K562 (cell line): ENCODE measurements around the gene CYB561A3. TPM values are rescaled to one million over a fixed set of nuclear protein-coding genes. Genes with fewer than 3 reads are reported as not detected.

ENCODE experiments used
- CHD7 ChIP-seq: fragments of 200-600 bp; sonication (generic); IDR thresholded peaks from one replicate; pipeline ENCODE4 v1.6.1; 2012; ENCODE audit warnings: mild to moderate bottlenecking, low read depth, low read length, inconsistent platforms
- ELK3 ChIP-seq: fragments of 450-650 bp; formaldehyde crosslinking; IDR thresholded peaks from 2 replicates; pipeline ENCODE4 v1.4.0; 2020; ENCODE audit warnings: mild to moderate bottlenecking
- HOMEZ ChIP-seq: fragments of 250-450 bp; sonication (Bioruptor Pico); IDR thresholded peaks from 2 replicates; pipeline ENCODE4 v1.4.0; 2020; ENCODE audit warnings: mild to moderate bottlenecking, moderate library complexity
- JUND ChIP-seq, 2 experiments: IDR thresholded peaks; 2 replicates in 1 of 2; 3 replicates in 1 of 2; pipeline ENCODE4 v1.6.1; 2011; ENCODE audit warnings: borderline replicate concordance in 2 of 2, low read depth in 2 of 2, low read length in 2 of 2, improper control_type of control experiment in 1 of 2, missing biosample characterization in 1 of 2, missing genetic modification characterization in 1 of 2, missing genetic modification reagents in 1 of 2
- KAT7 ChIP-seq: sonication (generic); formaldehyde crosslinking; IDR thresholded peaks from 2 replicates; pipeline ENCODE4 v1.8.0; 2022; ENCODE audit warnings: missing genetic modification reagents, mild to moderate bottlenecking, borderline replicate concordance
- KLF6 ChIP-seq: fragments of 250-450 bp; sonication (Bioruptor Pico); IDR thresholded peaks from 2 replicates; pipeline ENCODE4 v1.4.0; 2020; ENCODE audit warnings: mild to moderate bottlenecking, moderate library complexity, borderline replicate concordance
- MAZ ChIP-seq, 2 experiments: fragments of 450-650 bp in 1 of 2; sonication (generic) in 1 of 2; formaldehyde crosslinking; IDR thresholded peaks in 1 of 2; conservative IDR thresholded peaks in 1 of 2; 2 replicates each; pipeline versions ENCODE4 v1.4.0 to v1.5.0; 2020; ENCODE audit warnings: mild to moderate bottlenecking in 1 of 2, missing genetic modification reagents in 1 of 2
- USF1 ChIP-seq: sonication (generic); formaldehyde crosslinking; IDR thresholded peaks from 2 replicates; pipeline ENCODE4 v1.9.0; 2022; ENCODE audit warnings: mild to moderate bottlenecking, missing genetic modification reagents
- XRCC4 ChIP-seq: IDR thresholded peaks from one replicate; pipeline ENCODE4 v1.6.1; 2011; ENCODE audit not compliant: insufficient read depth, insufficient read length; ENCODE audit errors: extremely low read depth
- ZNF311 ChIP-seq: fragments of 250-450 bp; sonication (Bioruptor Pico); IDR thresholded peaks from 2 replicates; pipeline ENCODE4 v1.4.0; 2020; ENCODE audit warnings: mild to moderate bottlenecking, moderate library complexity
- ZNF717 ChIP-seq: fragments of 250-450 bp; sonication (Bioruptor Pico); IDR thresholded peaks from 2 replicates; pipeline ENCODE4 v1.5.0; 2021
- ZNF780A ChIP-seq: fragments of 250-450 bp; sonication (Bioruptor Pico); IDR thresholded peaks from 2 replicates; pipeline ENCODE4 v1.5.0; 2021; ENCODE audit warnings: mild to moderate bottlenecking
- ZSCAN29 ChIP-seq: fragments of 450-650 bp; IDR thresholded peaks from 2 replicates; pipeline ENCODE4 v1.6.1; 2017
- polyA plus RNA-seq, 8 experiments: library from polyadenylated mRNA; depleted of rRNA in 4 of 8; stranded (reverse) in 5 of 8; unstranded in 3 of 8; fragments of >200 nt; fragmentation: Nextera tagmentation in 2 of 8; fragmentation: Illumina TruSeq in 1 of 8; extraction: Ambion mirVana in 2 of 8; extraction: Trizol in 1 of 8; gene quantifications; 2 replicates each; pipeline versions ENCODE4 v1.2.1 to v1.2.3, GENCODE V29; 2011 to 2014; ENCODE audit warnings: inconsistent platforms in 1 of 8, missing spikeins in 1 of 8
- total RNA-seq, 7 experiments: library from RNA; depleted of rRNA in 6 of 7; stranded (reverse); fragments of >200 nt in 6 of 7; fragmentation: Illumina TruSeq in 2 of 7; extraction: Trizol in 2 of 7; gene quantifications; 2 replicates each; pipeline versions ENCODE4 v1.2.1 to v1.2.3, GENCODE V29; 2011 to 2021; ENCODE audit warnings: low replicate concordance in 1 of 7

CYB561A3 gene
- total and polyA plus RNA-seq, 9 of the 15 experiments (the other 6 are each of a cell fraction or from before 2014, with no cell fraction given), result 29.2 to 78.9 (median 37.9) TPM

GRCh38 chr11:61347916-61348461, 13.7 kb downstream of the CYB561A3 start (continued):
- TF ChIP-seq CHD7 (no peak), MAZ (CRISPR knock-in tag; conservative IDR thresholded peaks at IDR 0.05 in 1 of 2, IDR thresholded peaks at IDR 0.05 in 1 of 2) (no peak), ZNF717 (no peak), KAT7 (no peak), USF1 (CRISPR knock-in tag) (peak; percentile 33; the same call in 1 of the 2 replicates), XRCC4 (no peak), ELK3 (no peak), ZNF780A (CRISPR knock-in tag) (no peak), JUND (IDR thresholded peaks at IDR 0.05; ENCODE audit: borderline replicate concordance, low read depth, low read length) (0 out of 2 replicates have a peak, but pooled peaks have one; percentile 14), JUND (tag; IDR thresholded peaks at IDR 0.05; ENCODE audit: borderline replicate concordance, low read depth, low read length) (no peak), KLF6 (CRISPR knock-in tag) (no peak), HOMEZ (CRISPR knock-in tag) (no peak), ZNF311 (CRISPR knock-in tag) (no peak), ZSCAN29 (no peak)
